ENCODE results near the gene CISD2.

- TF ChIP-seq CTCF (IDR thresholded peaks at IDR 0.05), result no peak
- TF ChIP-seq POLR2A (IDR thresholded peaks at IDR 0.05), result no peak
Measured at GRCh38 chr4:102819588-102820365, 49.0 kb upstream of the CISD2 start.

Data from adrenal gland (tissue), 5 donors.